SK-N-SH treated with all-trans-retinoic acid at 6 μM for 48 hours (cell line): ENCODE results near the gene MRPL40.

Experiments used
- ATAC-seq: fragments of 200-7000 bp; cut with Tn5 transposase; 3 replicates; pipeline ENCODE4 v1.9.1; 2020; ENCODE audit warnings: mild to moderate bottlenecking, moderate library complexity
- ARNTL ChIP-seq: fragments of 450-650 bp; formaldehyde crosslinking; IDR thresholded peaks from 2 replicates; pipeline ENCODE4 v1.5.0; 2020; ENCODE audit warnings: low read depth, mild to moderate bottlenecking, moderate library complexity, borderline replicate concordance
- BACH2 ChIP-seq: fragments of 250-450 bp; sonication (Bioruptor Pico); IDR thresholded peaks from 2 replicates; pipeline ENCODE4 v1.9.0; 2021; ENCODE audit warnings: mild to moderate bottlenecking, borderline replicate concordance
- CREB5 ChIP-seq: fragments of 250-450 bp; sonication (Bioruptor Pico); IDR thresholded peaks from 2 replicates; pipeline ENCODE4 v1.5.1; 2020; ENCODE audit warnings: low read depth, mild to moderate bottlenecking, moderate library complexity
- CSDC2 ChIP-seq: fragments of 250-450 bp; sonication (Bioruptor Pico); IDR thresholded peaks from 2 replicates; pipeline ENCODE4 v1.5.0; 2020; ENCODE audit warnings: mild to moderate bottlenecking, moderate library complexity
- GLIS3 ChIP-seq: fragments of 250-450 bp; sonication (Bioruptor Pico); IDR thresholded peaks from 2 replicates; pipeline ENCODE4 v1.5.0; 2020; ENCODE audit warnings: mild to moderate bottlenecking, moderate library complexity
- ISL1 ChIP-seq: fragments of 250-450 bp; sonication (Bioruptor Pico); IDR thresholded peaks from 2 replicates; pipeline ENCODE4 v2.1.2; 2022; ENCODE audit warnings: mild to moderate bottlenecking, moderate library complexity
- OSR1 ChIP-seq: fragments of 250-450 bp; sonication (Bioruptor Pico); IDR thresholded peaks from 2 replicates; pipeline ENCODE4 v1.8.0; 2022; ENCODE audit warnings: moderate library complexity, mild to moderate bottlenecking, inconsistent platforms
- PPARA ChIP-seq: fragments of 250-450 bp; sonication (Bioruptor Pico); IDR thresholded peaks from 2 replicates; pipeline ENCODE4 v1.5.0; 2020; ENCODE audit warnings: mild to moderate bottlenecking, borderline replicate concordance
- RARB ChIP-seq: fragments of 250-450 bp; sonication (Bioruptor Pico); IDR thresholded peaks from 2 replicates; pipeline ENCODE4 v1.8.0; 2021; ENCODE audit warnings: mild to moderate bottlenecking, moderate library complexity
- SNAI2 ChIP-seq: fragments of 250-450 bp; sonication (Bioruptor Pico); IDR thresholded peaks from 2 replicates; pipeline ENCODE4 v1.5.0; 2020; ENCODE audit warnings: mild to moderate bottlenecking, moderate library complexity
- TCF4 ChIP-seq: fragments of 250-450 bp; sonication (Bioruptor Pico); IDR thresholded peaks from 2 replicates; pipeline ENCODE4 v1.8.0; 2021; ENCODE audit warnings: mild to moderate bottlenecking, moderate library complexity, borderline replicate concordance
- TOX ChIP-seq: fragments of 250-450 bp; sonication (Bioruptor Pico); IDR thresholded peaks from 2 replicates; pipeline ENCODE4 v1.8.0; 2021; ENCODE audit warnings: mild to moderate bottlenecking, moderate library complexity, borderline replicate concordance
- ZC3H10 ChIP-seq: fragments of 250-450 bp; sonication (Bioruptor Pico); IDR thresholded peaks from 2 replicates; pipeline ENCODE4 v1.5.1; 2021; ENCODE audit warnings: mild to moderate bottlenecking, moderate library complexity
- ZFP3 ChIP-seq: fragments of 250-450 bp; sonication (Bioruptor Pico); IDR thresholded peaks from 2 replicates; pipeline ENCODE4 v1.5.0; 2020; ENCODE audit warnings: mild to moderate bottlenecking, moderate library complexity
- ZFP30 ChIP-seq: fragments of 450-650 bp; formaldehyde crosslinking; IDR thresholded peaks from 2 replicates; pipeline ENCODE4 v1.5.0; 2022; ENCODE audit warnings: mild to moderate bottlenecking, moderate library complexity
- ZNF565 ChIP-seq: fragments of 450-650 bp; formaldehyde crosslinking; conservative IDR thresholded peaks from 2 replicates; pipeline ENCODE4 v1.5.0; 2020; ENCODE audit warnings: low read depth, mild to moderate bottlenecking, moderate library complexity
- ZNF70 ChIP-seq: fragments of 450-650 bp; formaldehyde crosslinking; IDR thresholded peaks from 2 replicates; pipeline ENCODE4 v1.5.0; 2020; ENCODE audit warnings: mild to moderate bottlenecking, moderate library complexity
- ZNF8 ChIP-seq: fragments of 450-650 bp; formaldehyde crosslinking; IDR thresholded peaks from 2 replicates; pipeline ENCODE4 v1.5.0; 2020; ENCODE audit warnings: mild to moderate bottlenecking, moderate library complexity
- TF ChIP-seq, protein P1 (sequence below): fragments of 250-450 bp; sonication (Bioruptor Pico); IDR thresholded peaks from 2 replicates; pipeline ENCODE4 v1.8.0; 2021; ENCODE audit warnings: low read depth, mild to moderate bottlenecking, moderate library complexity, borderline replicate concordance
- TF ChIP-seq, protein P2 (sequence below): fragments of 250-450 bp; sonication (Bioruptor Pico); IDR thresholded peaks from 2 replicates; pipeline ENCODE4 v1.8.0; 2020; ENCODE audit warnings: mild to moderate bottlenecking, moderate library complexity, borderline replicate concordance
- TF ChIP-seq, protein P3 (sequence below): fragments of 250-450 bp; sonication (Bioruptor Pico); IDR thresholded peaks from 2 replicates; pipeline ENCODE4 v1.5.1; 2021; ENCODE audit warnings: mild to moderate bottlenecking, moderate library complexity

The MRPL40 gene

GRCh38 chr22:19461506-19461905, 29.2 kb downstream of the MRPL40 start:
- no peak for TF ChIP-seq ISL1
- no peak for TF ChIP-seq SNAI2 (CRISPR knock-in tag)
- TF ChIP-seq GLIS3 (CRISPR knock-in tag): no peak
- no peak for TF ChIP-seq OSR1
- TF ChIP-seq BACH2 (CRISPR knock-in tag): no peak
- TF ChIP-seq ZNF565 (CRISPR knock-in tag): no peak
- TF ChIP-seq TCF4 (CRISPR knock-in tag): no peak
- TF ChIP-seq CSDC2 (CRISPR knock-in tag): no peak
- TF ChIP-seq ZC3H10 (CRISPR knock-in tag): no peak
- TF ChIP-seq RARB (CRISPR knock-in tag): no peak
- no peak for TF ChIP-seq PPARA (CRISPR knock-in tag)
- TF ChIP-seq, protein P1, sequence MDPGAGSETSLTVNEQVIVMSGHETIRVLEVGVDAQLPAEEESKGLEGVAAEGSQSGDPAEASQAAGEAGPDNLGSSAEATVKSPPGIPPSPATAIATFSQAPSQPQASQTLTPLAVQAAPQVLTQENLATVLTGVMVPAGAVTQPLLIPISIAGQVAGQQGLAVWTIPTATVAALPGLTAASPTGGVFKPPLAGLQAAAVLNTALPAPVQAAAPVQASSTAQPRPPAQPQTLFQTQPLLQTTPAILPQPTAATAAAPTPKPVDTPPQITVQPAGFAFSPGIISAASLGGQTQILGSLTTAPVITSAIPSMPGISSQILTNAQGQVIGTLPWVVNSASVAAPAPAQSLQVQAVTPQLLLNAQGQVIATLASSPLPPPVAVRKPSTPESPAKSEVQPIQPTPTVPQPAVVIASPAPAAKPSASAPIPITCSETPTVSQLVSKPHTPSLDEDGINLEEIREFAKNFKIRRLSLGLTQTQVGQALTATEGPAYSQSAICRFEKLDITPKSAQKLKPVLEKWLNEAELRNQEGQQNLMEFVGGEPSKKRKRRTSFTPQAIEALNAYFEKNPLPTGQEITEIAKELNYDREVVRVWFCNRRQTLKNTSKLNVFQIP (CRISPR knock-in tag): no peak
- TF ChIP-seq ZNF70: no peak
- TF ChIP-seq CREB5 (CRISPR knock-in tag): no peak
- TF ChIP-seq, protein P2, sequence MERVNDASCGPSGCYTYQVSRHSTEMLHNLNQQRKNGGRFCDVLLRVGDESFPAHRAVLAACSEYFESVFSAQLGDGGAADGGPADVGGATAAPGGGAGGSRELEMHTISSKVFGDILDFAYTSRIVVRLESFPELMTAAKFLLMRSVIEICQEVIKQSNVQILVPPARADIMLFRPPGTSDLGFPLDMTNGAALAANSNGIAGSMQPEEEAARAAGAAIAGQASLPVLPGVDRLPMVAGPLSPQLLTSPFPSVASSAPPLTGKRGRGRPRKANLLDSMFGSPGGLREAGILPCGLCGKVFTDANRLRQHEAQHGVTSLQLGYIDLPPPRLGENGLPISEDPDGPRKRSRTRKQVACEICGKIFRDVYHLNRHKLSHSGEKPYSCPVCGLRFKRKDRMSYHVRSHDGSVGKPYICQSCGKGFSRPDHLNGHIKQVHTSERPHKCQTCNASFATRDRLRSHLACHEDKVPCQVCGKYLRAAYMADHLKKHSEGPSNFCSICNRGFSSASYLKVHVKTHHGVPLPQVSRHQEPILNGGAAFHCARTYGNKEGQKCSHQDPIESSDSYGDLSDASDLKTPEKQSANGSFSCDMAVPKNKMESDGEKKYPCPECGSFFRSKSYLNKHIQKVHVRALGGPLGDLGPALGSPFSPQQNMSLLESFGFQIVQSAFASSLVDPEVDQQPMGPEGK (CRISPR knock-in tag): no peak
- TF ChIP-seq, protein P3, sequence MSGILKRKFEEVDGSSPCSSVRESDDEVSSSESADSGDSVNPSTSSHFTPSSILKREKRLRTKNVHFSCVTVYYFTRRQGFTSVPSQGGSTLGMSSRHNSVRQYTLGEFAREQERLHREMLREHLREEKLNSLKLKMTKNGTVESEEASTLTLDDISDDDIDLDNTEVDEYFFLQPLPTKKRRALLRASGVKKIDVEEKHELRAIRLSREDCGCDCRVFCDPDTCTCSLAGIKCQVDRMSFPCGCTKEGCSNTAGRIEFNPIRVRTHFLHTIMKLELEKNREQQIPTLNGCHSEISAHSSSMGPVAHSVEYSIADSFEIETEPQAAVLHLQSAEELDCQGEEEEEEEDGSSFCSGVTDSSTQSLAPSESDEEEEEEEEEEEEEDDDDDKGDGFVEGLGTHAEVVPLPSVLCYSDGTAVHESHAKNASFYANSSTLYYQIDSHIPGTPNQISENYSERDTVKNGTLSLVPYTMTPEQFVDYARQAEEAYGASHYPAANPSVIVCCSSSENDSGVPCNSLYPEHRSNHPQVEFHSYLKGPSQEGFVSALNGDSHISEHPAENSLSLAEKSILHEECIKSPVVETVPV (CRISPR knock-in tag): no peak
- no peak for TF ChIP-seq ZFP3 (CRISPR knock-in tag)
- ATAC-seq: no peak

GRCh38 chr22:19463008-19463407, 30.7 kb downstream of the MRPL40 start:
- TF ChIP-seq ZC3H10 (CRISPR knock-in tag): no peak
- no peak for TF ChIP-seq TOX
- no peak for TF ChIP-seq BACH2 (CRISPR knock-in tag)
- TF ChIP-seq OSR1: no peak
- TF ChIP-seq ZNF565 (CRISPR knock-in tag): no peak
- no peak for TF ChIP-seq ISL1
- TF ChIP-seq CREB5 (CRISPR knock-in tag): no peak
- TF ChIP-seq TCF4 (CRISPR knock-in tag): no peak
- TF ChIP-seq ZNF8 (CRISPR knock-in tag): no peak
- TF ChIP-seq ZFP30 (CRISPR knock-in tag): no peak
- no peak for TF ChIP-seq ARNTL
- TF ChIP-seq, protein P2 (CRISPR knock-in tag): no peak
- TF ChIP-seq, all 23 proteins: peak for 0
- no peak for ATAC-seq
